A549 (cell line): ENCODE data around the gene SULT1C4. TPM values are rescaled to one million over a fixed set of nuclear protein-coding genes. Genes with fewer than 3 reads are reported as not detected.

Experiments
- ATAC-seq, 2 experiments: fragments of 200-7000 bp in 1 of 2; fragments of >200 bp in 1 of 2; cut with Nextera tagmentation in 1 of 2; cut with Tn5 transposase in 1 of 2; 3 replicates each; pipeline versions ENCODE4 v1.8.0 to v1.9.1; 2018 to 2020; ENCODE audit warnings: mild to moderate bottlenecking in 1 of 2, moderate library complexity in 1 of 2
- CTCF ChIA-PET: fragments of 300-600 bp; sonication (Branson Sonifier 250); formaldehyde crosslinking; extraction: SDS; loops from one replicate; lab custom pipeline; 2021; ENCODE audit warnings: antibody characterized with exemption, inconsistent platforms; lab: Yijun Ruan, JAX
- POLR2A ChIA-PET: fragments of 350-600 bp; formaldehyde crosslinking; extraction: SDS; loops from one replicate; lab custom pipeline; 2021; ENCODE audit warnings: antibody characterized with exemption, inconsistent platforms; lab: Yijun Ruan, JAX
- DNase-seq, 2 experiments: peaks; one replicate each; pipeline versions ENCODE4 v3.0.0 to v3.0.0-alpha.2; 2011 to 2016; ENCODE audit warnings: low read depth in 1 of 2, low spot score in 1 of 2
- FAIRE-seq: peaks from 2 replicates; lab custom pipeline; 2011; peaks lifted over from hg19 to GRCh38; lab: Jason Lieb, UNC
- H3K27ac ChIP-seq, 2 experiments: fragments of >200 bp; sonication (Bioruptor Twin); formaldehyde crosslinking; 3 replicates each; pipeline ENCODE4 v1.5.1; 2016 to 2017
- H3K4me1 ChIP-seq: fragments of >200 bp; sonication (Bioruptor Twin); formaldehyde crosslinking; 3 replicates; pipeline ENCODE4 v1.6.1; 2016
- H3K4me2 ChIP-seq: fragments of >200 bp; sonication (Bioruptor Twin); formaldehyde crosslinking; 3 replicates; pipeline ENCODE4 v1.6.1; 2016
- H3K4me3 ChIP-seq: fragments of >200 bp; sonication (Bioruptor Twin); formaldehyde crosslinking; 3 replicates; pipeline ENCODE4 v1.5.1; 2016
- H3K9me3 ChIP-seq: fragments of >200 bp; sonication (Bioruptor Twin); formaldehyde crosslinking; 3 replicates; pipeline ENCODE4 v1.6.1; 2016
- CEBPB ChIP-seq, 2 experiments: fragments of >200 bp in 1 of 2; sonication (Bioruptor Twin) in 1 of 2; formaldehyde crosslinking in 1 of 2; IDR thresholded peaks; 2 replicates each; pipeline ENCODE4 v1.6.1; 2012 to 2016
- CHD2 ChIP-seq: fragments of 150-350 bp; IDR thresholded peaks from 2 replicates; pipeline ENCODE4 v1.6.1; 2014; ENCODE audit warnings: low read length; ENCODE audit not compliant: partially characterized antibody
- EHF ChIP-seq: fragments of 250-450 bp; sonication (Bioruptor Pico); IDR thresholded peaks from 2 replicates; pipeline ENCODE4 v1.5.0; 2020; ENCODE audit warnings: mild to moderate bottlenecking
- EP300 ChIP-seq, 2 experiments: fragments of >200 bp; sonication (Bioruptor Twin); formaldehyde crosslinking; IDR thresholded peaks; 2 replicates in 1 of 2; 3 replicates in 1 of 2; pipeline ENCODE4 v1.6.1; 2016 to 2017
- FOSB ChIP-seq: fragments of 250-450 bp; sonication (Bioruptor Pico); IDR thresholded peaks from 2 replicates; pipeline ENCODE4 v1.5.0; 2020; ENCODE audit warnings: mild to moderate bottlenecking, moderate library complexity
- FOSL2 ChIP-seq, 2 experiments: fragments of 450-650 bp in 1 of 2; fragments of >200 bp in 1 of 2; sonication (Bioruptor Twin) in 1 of 2; formaldehyde crosslinking; IDR thresholded peaks; 2 replicates each; pipeline versions ENCODE4 v1.5.0 to v1.6.1; 2016 to 2020; ENCODE audit warnings: mild to moderate bottlenecking in 1 of 2, moderate library complexity in 1 of 2
- FOXS1 ChIP-seq: fragments of 250-450 bp; sonication (Bioruptor Pico); IDR thresholded peaks from 2 replicates; pipeline ENCODE4 v1.5.0; 2020; ENCODE audit warnings: mild to moderate bottlenecking, moderate library complexity
- GATA3 ChIP-seq: IDR thresholded peaks from 2 replicates; pipeline ENCODE4 v1.6.1; 2012; ENCODE audit warnings: borderline replicate concordance
- HDAC2 ChIP-seq: fragments of 200-600 bp; sonication (generic); IDR thresholded peaks from 2 replicates; pipeline ENCODE4 v1.6.1; 2016
- HEYL ChIP-seq: fragments of 250-450 bp; sonication (Bioruptor Pico); IDR thresholded peaks from 2 replicates; pipeline ENCODE4 v1.8.0; 2021; ENCODE audit warnings: mild to moderate bottlenecking, moderate library complexity
- KDM1A ChIP-seq: fragments of 200-600 bp; sonication (generic); IDR thresholded peaks from 2 replicates; pipeline ENCODE4 v1.6.1; 2016; ENCODE audit warnings: low read depth, mild to moderate bottlenecking
- MAFK ChIP-seq: fragments of 450-650 bp; IDR thresholded peaks from 2 replicates; pipeline ENCODE4 v1.6.1; 2014; ENCODE audit not compliant: partially characterized antibody
- NFE2L2 ChIP-seq: fragments of 150-350 bp; conservative IDR thresholded peaks from 2 replicates; pipeline ENCODE4 v1.6.1; 2014; ENCODE audit warnings: low read length
- PHF8 ChIP-seq: fragments of 200-600 bp; sonication (generic); IDR thresholded peaks from 2 replicates; pipeline ENCODE4 v1.6.1; 2016; ENCODE audit warnings: low read depth, mild to moderate bottlenecking, antibody characterized with exemption, moderate library complexity, borderline replicate concordance
- POLR2A ChIP-seq: IDR thresholded peaks from 2 replicates; pipeline ENCODE4 v1.6.1; 2012; ENCODE audit warnings: mild to moderate bottlenecking, low read length
- RCOR1 ChIP-seq: fragments of 150-350 bp; IDR thresholded peaks from 2 replicates; pipeline ENCODE4 v1.6.1; 2014; ENCODE audit warnings: antibody characterized with exemption, low read length, low read depth
- RNF2 ChIP-seq: fragments of 200-600 bp; sonication (generic); IDR thresholded peaks from 2 replicates; pipeline ENCODE4 v1.6.1; 2016; ENCODE audit warnings: low read depth, mild to moderate bottlenecking, antibody characterized with exemption, moderate library complexity, borderline replicate concordance
- SREBF2 ChIP-seq: fragments of 450-650 bp; IDR thresholded peaks from 2 replicates; pipeline ENCODE4 v1.6.1; 2014; ENCODE audit warnings: mild to moderate bottlenecking, moderate library complexity
- WGBS: methylation state at CpG from one replicate; pipeline ENCODE4 v1.1.6; 2017; ENCODE audit errors: missing lambda C conversion rate; 5-methylcytosine and 5-hydroxymethylcytosine counted together
- polyA plus RNA-seq, 4 experiments: library from polyadenylated mRNA; depleted of rRNA in 3 of 4; stranded (reverse); fragments of >200 nt; fragmentation: RNase III in 1 of 4; extraction: RNeasy Plus Mini Kit Qiagen cat#74134 plus additional on column Dnase treatment in 1 of 4; gene quantifications; 2 replicates in 3 of 4; 3 replicates in 1 of 4; pipeline ENCODE4 v1.2.3, GENCODE V29; 2011 to 2017
- TF ChIP-seq, protein P1 (sequence below): IDR thresholded peaks from 2 replicates; pipeline ENCODE4 v1.6.1; 2012
- TF ChIP-seq, protein P2 (sequence below): IDR thresholded peaks from 2 replicates; pipeline ENCODE4 v1.6.1; 2012; ENCODE audit warnings: low read depth, borderline replicate concordance
- TF ChIP-seq, protein P3 (sequence below): fragments of >200 bp; sonication (Bioruptor Twin); formaldehyde crosslinking; IDR thresholded peaks from 3 replicates; pipeline ENCODE4 v1.5.1; 2016
- TF ChIP-seq, protein P4 (sequence below): fragments of 250-450 bp; sonication (Bioruptor Pico); IDR thresholded peaks from 2 replicates; pipeline ENCODE4 v1.5.0; 2021; ENCODE audit warnings: mild to moderate bottlenecking, moderate library complexity, borderline replicate concordance

The SULT1C4 gene
- polyA plus RNA-seq, 2 of the 4 experiments (the other 2 are of a cell fraction) = 0.05 TPM; not detected in 1

DNA sequence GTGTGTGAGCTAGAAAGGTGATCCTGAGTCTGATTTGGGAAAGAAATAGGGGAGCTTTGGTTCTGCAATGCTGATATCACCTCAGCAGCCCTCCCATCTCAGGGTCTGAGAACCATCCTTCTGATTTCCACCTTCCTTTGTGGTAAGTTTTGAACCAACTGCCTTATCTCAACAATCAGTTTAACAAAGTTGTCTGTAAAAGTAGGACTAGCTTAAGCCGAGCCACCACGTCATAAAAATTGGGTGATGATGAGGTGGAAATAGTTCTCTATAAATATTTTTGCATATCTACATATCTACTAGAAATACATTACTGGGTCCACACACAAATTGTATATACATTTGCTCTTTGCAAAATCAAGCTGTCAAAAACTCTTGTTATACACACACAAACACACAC lies 1.1 kb downstream of the SULT1C4 start:
- no peak for DNase-seq
- peaks cover 28% of the 10 kb centered on the region for H3K4me1 ChIP-seq
- H3K9me3 ChIP-seq = no peaks in the 10 kb centered on the region
- ChIA-PET CTCF (interaction anchor here (0.6 kb wide), 1 partner anchor 168 kb away, joined by 3 read pairs; no protein-coding TSS in a partner anchor), POLR2A (interaction anchor here (0.7 kb wide), 1 partner anchor 51 kb away, joined by 6 read pairs; no protein-coding TSS in a partner anchor)
- FAIRE-seq = no peak
- ATAC-seq = no peak
- H3K4me2 ChIP-seq = no peak overlapping the region
- H3K4me3 ChIP-seq = no peak overlapping the region
- TF ChIP-seq RCOR1 (no peak), MAFK (no peak), EP300 (IDR thresholded peaks at IDR 0.05) (no peak), HDAC2 (no peak), FOXS1 (CRISPR knock-in tag) (no peak), GATA3 (no peak)
- no peak overlapping the region for H3K27ac ChIP-seq
- WGBS = 94% methylated on average over 2 of the region's 2 CpGs

DNA sequence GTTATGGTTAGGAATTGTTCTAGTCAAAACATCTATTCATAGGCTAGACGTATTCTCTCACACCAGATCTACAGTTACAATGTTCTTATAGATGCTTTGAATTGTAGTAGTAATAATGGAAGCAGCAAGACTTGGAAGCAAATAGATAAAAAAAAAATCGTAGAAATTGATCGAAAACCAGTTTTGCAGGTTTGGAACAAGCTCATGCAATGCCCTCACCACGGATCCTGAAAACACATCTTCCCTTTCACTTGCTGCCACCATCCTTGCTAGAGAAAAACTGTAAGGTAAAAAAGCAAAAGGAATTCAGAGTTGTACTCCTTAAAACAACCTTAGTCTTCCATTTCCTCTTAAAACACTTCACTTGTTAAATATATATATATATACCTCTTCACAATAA lies 4.4 kb downstream of the SULT1C4 start:
- no peak for DNase-seq
- H3K4me3 ChIP-seq = no peak overlapping the region
- H3K4me1 ChIP-seq = peaks cover 58% of the 10 kb centered on the region
- H3K9me3 ChIP-seq = no peaks in the 10 kb centered on the region
- H3K4me2 ChIP-seq = no peak overlapping the region
- H3K27ac ChIP-seq = peak overlapping the region; percentile 89 to 90; a peak in 3 of 6 replicates
- WGBS = 88% methylated on average over 4 of the region's 4 CpGs
- no peak for FAIRE-seq
- TF ChIP-seq RCOR1 = no peak
- no peak for TF ChIP-seq HEYL (CRISPR knock-in tag)
- no peak for TF ChIP-seq CHD2
- TF ChIP-seq EHF (CRISPR knock-in tag) = no peak
- CTCF ChIA-PET = interaction anchor here (1.0 to 1.3 kb wide), 3 partner anchors 8 to 23 kb away, joined by 3 to 5 read pairs (median 3); no protein-coding TSS in a partner anchor
- POLR2A ChIA-PET = interaction anchor here (0.6 kb wide), 1 partner anchor 10 kb away, joined by 3 read pairs; no protein-coding TSS in a partner anchor
- ATAC-seq = no peak

DNA sequence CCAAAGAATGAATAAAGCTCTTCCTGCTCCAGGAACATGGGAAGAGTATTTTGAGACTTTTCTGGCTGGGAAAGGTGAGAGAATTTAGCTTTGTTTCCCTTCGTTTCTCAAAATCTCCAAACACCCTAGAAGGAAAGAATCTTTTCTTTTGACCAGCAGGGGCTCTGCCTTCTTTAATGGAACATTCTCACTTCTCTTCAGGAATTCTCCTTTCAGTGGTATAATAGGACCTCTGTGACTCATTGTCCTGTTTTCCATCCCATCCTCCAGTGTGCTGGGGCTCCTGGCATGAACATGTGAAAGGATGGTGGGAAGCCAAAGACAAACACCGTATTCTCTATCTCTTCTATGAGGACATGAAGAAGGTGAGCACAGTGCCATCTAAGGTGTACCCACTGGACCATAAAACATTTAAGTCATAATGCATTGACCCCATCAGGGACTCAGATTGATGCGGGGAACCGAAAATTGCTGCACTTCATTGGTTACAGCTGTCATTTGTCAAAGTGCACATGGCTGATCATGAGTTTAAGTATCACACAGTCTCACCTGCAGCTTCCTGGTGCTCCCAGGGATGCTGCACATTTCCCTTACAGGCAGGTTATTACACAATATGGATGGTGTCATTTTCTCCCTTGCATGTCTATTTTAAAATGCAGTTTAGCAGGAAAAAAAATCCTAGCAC lies 5.5 kb downstream of the SULT1C4 start:
- no peak for FAIRE-seq
- peak in 1 of 2 experiments; percentile 24; a peak in 1 of 4 replicates for TF ChIP-seq CEBPB (IDR thresholded peaks at IDR 0.05)
- no peak for TF ChIP-seq FOSL2 (IDR thresholded peaks at IDR 0.05)
- peak; percentile 18; the same call in 1 of the 2 replicates for TF ChIP-seq FOSL2 (CRISPR knock-in tag; IDR thresholded peaks at IDR 0.05)
- TF ChIP-seq, protein P1, sequence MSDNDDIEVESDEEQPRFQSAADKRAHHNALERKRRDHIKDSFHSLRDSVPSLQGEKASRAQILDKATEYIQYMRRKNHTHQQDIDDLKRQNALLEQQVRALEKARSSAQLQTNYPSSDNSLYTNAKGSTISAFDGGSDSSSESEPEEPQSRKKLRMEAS = 0 out of 2 replicates have a peak, but pooled peaks have one; percentile 22
- no peak for TF ChIP-seq RNF2
- no peaks in the 10 kb centered on the region for H3K9me3 ChIP-seq
- H3K4me1 ChIP-seq = peaks cover 58% of the 10 kb centered on the region
- ATAC-seq = no peak
- peak overlapping the region; percentile 89 to 90 for H3K27ac ChIP-seq
- CTCF ChIA-PET = interaction anchor here (0.7 to 1.3 kb wide), 5 partner anchors 9 to 49 kb away, joined by 3 to 5 read pairs (median 3); no protein-coding TSS in a partner anchor
- 89% methylated on average over 4 of the region's 4 CpGs for WGBS
- no peak for DNase-seq
- no peak overlapping the region for H3K4me3 ChIP-seq
- POLR2A ChIA-PET = no interaction called here
- peak overlapping the region; percentile 24; the same call in 2 of the 3 replicates for H3K4me2 ChIP-seq

DNA sequence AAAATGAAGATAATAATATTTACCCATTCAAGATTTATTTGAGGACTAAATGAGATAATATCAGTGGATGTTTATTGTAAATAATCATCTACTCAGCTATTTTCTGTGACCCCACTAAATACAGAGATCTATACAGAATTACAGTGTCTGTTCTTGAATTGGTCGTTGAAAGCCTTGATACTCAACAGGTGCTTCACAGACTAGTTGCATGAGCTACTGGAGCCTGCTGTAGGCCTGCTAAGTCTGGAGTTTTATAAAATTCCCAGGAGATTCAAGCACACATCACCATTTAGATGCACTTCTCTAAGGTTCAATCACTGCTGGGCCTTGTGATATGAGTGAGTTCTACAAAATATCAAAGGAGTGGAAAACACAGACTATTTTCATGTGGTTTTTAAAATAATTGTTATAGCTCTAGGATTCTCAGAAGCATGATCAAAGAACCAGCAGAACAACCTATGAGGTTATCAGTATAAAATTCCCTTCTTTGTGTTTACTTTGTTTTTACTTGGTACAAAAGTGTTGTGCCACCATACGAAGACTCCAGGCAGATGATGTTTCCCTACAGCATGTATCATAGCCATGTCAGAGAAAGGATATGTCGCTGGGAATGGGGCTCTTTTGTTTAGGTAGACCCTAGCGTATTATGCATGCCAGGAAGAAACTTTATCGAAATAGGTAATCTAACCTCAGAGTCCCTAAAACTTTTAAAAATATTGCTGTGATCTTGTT lies 7.1 kb downstream of the SULT1C4 start:
- FAIRE-seq = no peak
- DNase-seq = peak in 1 of 2 experiments; percentile 61
- TF ChIP-seq PHF8 = no peak
- TF ChIP-seq EP300 (IDR thresholded peaks at IDR 0.05) = 0 out of 5 replicates have a peak, but pooled peaks of 1 of the 2 experiments have one; percentile 25
- TF ChIP-seq MAFK = peak; percentile 28
- TF ChIP-seq NFE2L2 = no peak
- TF ChIP-seq FOSL2 (IDR thresholded peaks at IDR 0.05) = no peak
- TF ChIP-seq FOSL2 (CRISPR knock-in tag; IDR thresholded peaks at IDR 0.05) = peak; percentile 21; the same call in 1 of the 2 replicates
- TF ChIP-seq, protein P2, sequence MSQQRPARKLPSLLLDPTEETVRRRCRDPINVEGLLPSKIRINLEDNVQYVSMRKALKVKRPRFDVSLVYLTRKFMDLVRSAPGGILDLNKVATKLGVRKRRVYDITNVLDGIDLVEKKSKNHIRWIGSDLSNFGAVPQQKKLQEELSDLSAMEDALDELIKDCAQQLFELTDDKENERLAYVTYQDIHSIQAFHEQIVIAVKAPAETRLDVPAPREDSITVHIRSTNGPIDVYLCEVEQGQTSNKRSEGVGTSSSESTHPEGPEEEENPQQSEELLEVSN = no peak
- TF ChIP-seq FOSB = 0 out of 2 replicates have a peak, but pooled peaks have one; percentile 48
- no peak for TF ChIP-seq SREBF2
- no peak for TF ChIP-seq POLR2A
- TF ChIP-seq, protein P3, sequence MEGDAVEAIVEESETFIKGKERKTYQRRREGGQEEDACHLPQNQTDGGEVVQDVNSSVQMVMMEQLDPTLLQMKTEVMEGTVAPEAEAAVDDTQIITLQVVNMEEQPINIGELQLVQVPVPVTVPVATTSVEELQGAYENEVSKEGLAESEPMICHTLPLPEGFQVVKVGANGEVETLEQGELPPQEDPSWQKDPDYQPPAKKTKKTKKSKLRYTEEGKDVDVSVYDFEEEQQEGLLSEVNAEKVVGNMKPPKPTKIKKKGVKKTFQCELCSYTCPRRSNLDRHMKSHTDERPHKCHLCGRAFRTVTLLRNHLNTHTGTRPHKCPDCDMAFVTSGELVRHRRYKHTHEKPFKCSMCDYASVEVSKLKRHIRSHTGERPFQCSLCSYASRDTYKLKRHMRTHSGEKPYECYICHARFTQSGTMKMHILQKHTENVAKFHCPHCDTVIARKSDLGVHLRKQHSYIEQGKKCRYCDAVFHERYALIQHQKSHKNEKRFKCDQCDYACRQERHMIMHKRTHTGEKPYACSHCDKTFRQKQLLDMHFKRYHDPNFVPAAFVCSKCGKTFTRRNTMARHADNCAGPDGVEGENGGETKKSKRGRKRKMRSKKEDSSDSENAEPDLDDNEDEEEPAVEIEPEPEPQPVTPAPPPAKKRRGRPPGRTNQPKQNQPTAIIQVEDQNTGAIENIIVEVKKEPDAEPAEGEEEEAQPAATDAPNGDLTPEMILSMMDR = no peak
- TF ChIP-seq KDM1A = no peak
- TF ChIP-seq CEBPB (IDR thresholded peaks at IDR 0.05) = peak; percentile 65 to 82
- no peak for TF ChIP-seq HDAC2
- TF ChIP-seq, protein P4, sequence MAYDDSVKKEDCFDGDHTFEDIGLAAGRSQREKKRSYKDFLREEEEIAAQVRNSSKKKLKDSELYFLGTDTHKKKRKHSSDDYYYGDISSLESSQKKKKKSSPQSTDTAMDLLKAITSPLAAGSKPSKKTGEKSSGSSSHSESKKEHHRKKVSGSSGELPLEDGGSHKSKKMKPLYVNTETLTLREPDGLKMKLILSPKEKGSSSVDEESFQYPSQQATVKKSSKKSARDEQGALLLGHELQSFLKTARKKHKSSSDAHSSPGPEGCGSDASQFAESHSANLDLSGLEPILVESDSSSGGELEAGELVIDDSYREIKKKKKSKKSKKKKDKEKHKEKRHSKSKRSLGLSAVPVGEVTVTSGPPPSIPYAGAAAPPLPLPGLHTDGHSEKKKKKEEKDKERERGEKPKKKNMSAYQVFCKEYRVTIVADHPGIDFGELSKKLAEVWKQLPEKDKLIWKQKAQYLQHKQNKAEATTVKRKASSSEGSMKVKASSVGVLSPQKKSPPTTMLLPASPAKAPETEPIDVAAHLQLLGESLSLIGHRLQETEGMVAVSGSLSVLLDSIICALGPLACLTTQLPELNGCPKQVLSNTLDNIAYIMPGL (CRISPR knock-in tag) = no peak

More for the DNA sequence above, 7.1 kb downstream of the SULT1C4 start:
- Histone ChIP-seq H3K4me1 (peaks cover 65% of the 10 kb centered on the region), H3K9me3 (no peaks in the 10 kb centered on the region), H3K4me2 (peak overlapping the region; percentile 85), H3K4me3 (no peak overlapping the region), H3K27ac (peak overlapping the region; percentile 89 to 90)
- 34% methylated on average over 5 of the region's 5 CpGs for WGBS
- CTCF ChIA-PET = interaction anchor here (0.8 to 1.4 kb wide), 5 partner anchors 15 to 199 kb away, joined by 3 to 4 read pairs (median 3); no protein-coding TSS in a partner anchor
- POLR2A ChIA-PET = no interaction called here
- ATAC-seq = peak; percentile 36 to 47; a peak in 4 of 6 replicates
